Liver (tissue), 9 donors: ENCODE data around the gene MFAP2. TPM values are rescaled to one million over a fixed set of nuclear protein-coding genes. Genes with fewer than 3 reads are reported as not detected.

Source experiments
- DNase-seq: peaks from one replicate; pipeline ENCODE4 v3.0.0-alpha.2; 2017; ENCODE audit warnings: low spot score
- H3K27ac ChIP-seq, 2 donors: one replicate each; pipeline ENCODE4 v1.7.0; 2013; ENCODE audit warnings: inconsistent platforms in 2 of 2, low read length in 2 of 2, control low read depth in 1 of 2, low read depth in 1 of 2, mild to moderate bottlenecking in 1 of 2
- H3K27me3 ChIP-seq, 4 donors: one replicate each; pipeline versions ENCODE4 v1.6.1 to v1.7.0; 2013; ENCODE audit warnings: low read length in 3 of 4, inconsistent platforms in 1 of 4, mild to moderate bottlenecking in 1 of 4, moderate library complexity in 1 of 4; ENCODE audit not compliant: control insufficient read depth in 4 of 4, insufficient read depth in 4 of 4
- H3K36me3 ChIP-seq, 4 donors: one replicate each; pipeline versions ENCODE4 v1.6.1 to v1.7.0; 2013; ENCODE audit warnings: low read length in 3 of 4, mild to moderate bottlenecking in 3 of 4, low read depth in 1 of 4, moderate library complexity in 1 of 4; ENCODE audit not compliant: control insufficient read depth in 4 of 4, insufficient read depth in 3 of 4
- H3K4me1 ChIP-seq, 4 donors: one replicate each; pipeline versions ENCODE4 v1.6.1 to v1.7.0; 2013; ENCODE audit warnings: low read length in 3 of 4, mild to moderate bottlenecking in 3 of 4, moderate library complexity in 1 of 4; ENCODE audit not compliant: control insufficient read depth in 4 of 4, insufficient read depth in 4 of 4
- H3K4me3 ChIP-seq, 3 donors: one replicate each; pipeline versions ENCODE4 v1.6.1 to v1.7.0; 2013; ENCODE audit warnings: low read length in 3 of 3, control low read depth in 1 of 3, low read depth in 1 of 3, mild to moderate bottlenecking in 1 of 3
- H3K9ac ChIP-seq, 2 donors: one replicate each; pipeline ENCODE4 v1.7.0; 2013; ENCODE audit warnings: low read length in 2 of 2, mild to moderate bottlenecking in 2 of 2, moderate library complexity in 2 of 2, control low read depth in 1 of 2, low read depth in 1 of 2
- H3K9me3 ChIP-seq, 4 donors: one replicate each; pipeline versions ENCODE4 v1.6.1 to v1.7.0; 2013; ENCODE audit warnings: low read length in 3 of 4; ENCODE audit not compliant: control insufficient read depth in 4 of 4
- EGR1 ChIP-seq, 2 donors: IDR thresholded peaks; 2 replicates each; pipeline ENCODE4 v1.6.1; 2016 to 2018; ENCODE audit warnings: antibody characterized with exemption in 2 of 2, low read depth in 2 of 2
- FOXA1 ChIP-seq: IDR thresholded peaks from 2 replicates; pipeline ENCODE4 v1.6.1; 2016; ENCODE audit warnings: antibody characterized with exemption
- FOXA2 ChIP-seq: IDR thresholded peaks from 2 replicates; pipeline ENCODE4 v1.6.1; 2016; ENCODE audit warnings: antibody characterized with exemption
- GABPA ChIP-seq, 2 donors: IDR thresholded peaks in 1 of 2; conservative IDR thresholded peaks in 1 of 2; 2 replicates each; pipeline ENCODE4 v1.6.1; 2016; ENCODE audit warnings: antibody characterized with exemption in 2 of 2, mild to moderate bottlenecking in 1 of 2, moderate library complexity in 1 of 2
- HNF4A ChIP-seq, 2 donors: conservative IDR thresholded peaks; 2 replicates each; pipeline ENCODE4 v1.6.1; 2016; ENCODE audit warnings: antibody characterized with exemption in 2 of 2, mild to moderate bottlenecking in 2 of 2
- HNF4G ChIP-seq: IDR thresholded peaks from 2 replicates; pipeline ENCODE4 v1.6.1; 2016; ENCODE audit warnings: antibody characterized with exemption
- JUND ChIP-seq, 2 donors: IDR thresholded peaks; 2 replicates each; pipeline ENCODE4 v1.6.1; 2016; ENCODE audit warnings: antibody characterized with exemption in 2 of 2
- MAX ChIP-seq: IDR thresholded peaks from 2 replicates; pipeline ENCODE4 v1.6.1; 2016; ENCODE audit warnings: antibody characterized with exemption
- NR2F2 ChIP-seq: IDR thresholded peaks from 2 replicates; pipeline ENCODE4 v1.6.1; 2016; ENCODE audit warnings: antibody characterized with exemption
- RAD21 ChIP-seq, 2 donors: IDR thresholded peaks; 2 replicates each; pipeline ENCODE4 v1.6.1; 2016; ENCODE audit warnings: antibody characterized with exemption in 2 of 2, mild to moderate bottlenecking in 2 of 2
- REST ChIP-seq: IDR thresholded peaks from 2 replicates; pipeline ENCODE4 v1.6.1; 2016; ENCODE audit warnings: antibody characterized with exemption, mild to moderate bottlenecking
- RXRA ChIP-seq, 2 donors: IDR thresholded peaks; 2 replicates each; pipeline ENCODE4 v1.6.1; 2017 to 2018; ENCODE audit warnings: antibody characterized with exemption in 2 of 2, mild to moderate bottlenecking in 1 of 2
- SP1 ChIP-seq: IDR thresholded peaks from 2 replicates; pipeline ENCODE4 v1.6.1; 2018; ENCODE audit warnings: antibody characterized with exemption, mild to moderate bottlenecking
- TAF1 ChIP-seq: conservative IDR thresholded peaks from 2 replicates; pipeline ENCODE4 v1.6.1; 2016; ENCODE audit warnings: antibody characterized with exemption, mild to moderate bottlenecking
- YY1 ChIP-seq: IDR thresholded peaks from 2 replicates; pipeline ENCODE4 v1.6.1; 2016; ENCODE audit warnings: antibody characterized with exemption, mild to moderate bottlenecking
- ZBTB33 ChIP-seq: IDR thresholded peaks from 2 replicates; pipeline ENCODE4 v1.6.1; 2016; ENCODE audit warnings: antibody characterized with exemption
- whole genome bisulfite sequencing: extraction: QIAGEN DNeasy Blood & Tissue Kit; methylation state at CpG from one replicate; pipeline ENCODE4 v1.1.7; 2013; 5-methylcytosine and 5-hydroxymethylcytosine counted together
- polyA plus RNA-seq, 2 donors: library from polyadenylated mRNA; stranded (reverse) in 1 of 2; unstranded in 1 of 2; fragments of 200-250 nt in 1 of 2; fragments of >200 nt in 1 of 2; fragmentation: Nextera tagmentation in 1 of 2; extraction: Ambion mirVana in 1 of 2; gene quantifications; one replicate each; pipeline versions ENCODE4 v1.2.1 to v1.2.3, GENCODE V29; 2013 to 2015
- total RNA-seq, 2 donors: library from RNA; depleted of rRNA; stranded (reverse); fragments of >200 nt; gene quantifications; one replicate each; pipeline ENCODE4 v1.2.3, GENCODE V29; 2014
- TF ChIP-seq, protein P1 (sequence below): IDR thresholded peaks from 2 replicates; pipeline ENCODE4 v1.6.1; 2016; ENCODE audit warnings: antibody characterized with exemption
- donor health status: healthy.
- donor health status: healthy.
- donor health status: healthy.
- donor health status: healthy.
- donor health status: healthy.

MFAP2 gene
- total and polyA plus RNA-seq, 4 donors = 0.25 to 1.4 (median 0.74) TPM

GRCh38 chr1:16969057-16969611 lies 11.3 kb downstream of the MFAP2 start:
- no peak for DNase-seq
- WGBS = 94% methylated on average over 14 of the region's 14 CpGs
- no peaks in the 10 kb centered on the region for H3K9me3 ChIP-seq

DNA sequence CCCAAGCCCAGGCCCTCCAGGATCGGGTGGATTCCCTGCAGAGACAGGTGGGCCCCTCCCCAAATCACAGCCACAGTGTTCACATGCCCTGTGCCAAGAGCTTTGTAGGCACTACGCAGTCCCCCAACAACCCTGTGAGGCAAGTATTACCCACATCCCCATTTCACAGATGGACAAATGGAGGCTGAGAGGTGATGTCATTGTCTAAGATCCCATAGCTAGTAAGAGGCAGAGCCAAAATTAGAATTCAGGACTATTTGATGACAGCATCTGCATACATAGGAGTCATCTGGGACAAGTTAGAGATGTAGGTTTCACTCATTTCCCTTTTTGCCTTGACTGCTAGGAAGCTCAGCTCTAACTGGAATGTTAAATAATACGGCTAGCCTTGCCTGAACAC lies 12.0 kb downstream of the MFAP2 start:
- Histone ChIP-seq H3K27ac (no peak overlapping the region), H3K9me3 (no peaks in the 10 kb centered on the region), H3K27me3 (no peaks in the 10 kb centered on the region), H3K36me3 (peaks cover 0 to 3% (median 2%) of the 10 kb centered on the region in 4 donors), H3K4me1 (no peaks in the 10 kb centered on the region), H3K4me3 (no peak overlapping the region), H3K9ac (no peak overlapping the region)
- WGBS = 97% methylated on average over 3 of the region's 3 CpGs
- no peak for DNase-seq
- TF ChIP-seq SP1 = no peak
- TF ChIP-seq JUND (IDR thresholded peaks at IDR 0.05) = no peak
- TF ChIP-seq HNF4G = no peak
- TF ChIP-seq RXRA (IDR thresholded peaks at IDR 0.05) = no peak
- no peak for TF ChIP-seq TAF1
- no peak for TF ChIP-seq NR2F2
- TF ChIP-seq, protein P1, sequence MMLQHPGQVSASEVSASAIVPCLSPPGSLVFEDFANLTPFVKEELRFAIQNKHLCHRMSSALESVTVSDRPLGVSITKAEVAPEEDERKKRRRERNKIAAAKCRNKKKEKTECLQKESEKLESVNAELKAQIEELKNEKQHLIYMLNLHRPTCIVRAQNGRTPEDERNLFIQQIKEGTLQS = no peak
- no peak for TF ChIP-seq REST
- TF ChIP-seq YY1 = no peak
- no peak for TF ChIP-seq EGR1 (IDR thresholded peaks at IDR 0.05; ENCODE audit: low read depth in 2 of 2)

More at GRCh38 chr1:16969057-16969611, 11.3 kb downstream of the MFAP2 start:
- Histone ChIP-seq H3K4me3 (no peak overlapping the region), H3K27ac (no peak overlapping the region), H3K4me1 (no peaks in the 10 kb centered on the region), H3K9ac (no peak overlapping the region), H3K27me3 (no peaks in the 10 kb centered on the region), H3K36me3 (peaks cover 0 to 3% (median 2%) of the 10 kb centered on the region in 4 donors)
- TF ChIP-seq NR2F2 (no peak), HNF4A (conservative IDR thresholded peaks at IDR 0.05) (no peak), FOXA2 (no peak), RXRA (IDR thresholded peaks at IDR 0.05) (no peak), REST (no peak), EGR1 (IDR thresholded peaks at IDR 0.05; ENCODE audit: low read depth in 2 of 2) (no peak), RAD21 (IDR thresholded peaks at IDR 0.05) (no peak), SP1 (no peak), ZBTB33 (no peak), YY1 (no peak), JUND (IDR thresholded peaks at IDR 0.05) (no peak), FOXA1 (no peak), MAX (no peak), GABPA (IDR thresholded peaks at IDR 0.05 in 1 of 2, conservative IDR thresholded peaks at IDR 0.05 in 1 of 2) (no peak)
- TF ChIP-seq, protein P1 = no peak
